Cardiac septum (tissue), 1 donor: ENCODE data around the gene PTGES. TPM values are rescaled to one million over a fixed set of nuclear protein-coding genes. Genes with fewer than 3 reads are reported as not detected.

Experiments
- DNase-seq: peaks from one replicate; pipeline ENCODE4 v3.0.0-alpha.2; 2020; ENCODE audit warnings: low spot score
- intact Hi-C: fragments of 100-400 bp; cut with DNase I; formaldehyde crosslinking; loops from one replicate; pipeline ENCODE4 v1.14.0; 2022
- total RNA-seq: library from RNA; stranded (reverse); fragmentation: NEBNext Ultra II Directional; extraction: Animal tissue kit (Norgen Biotek cat#: 25700); gene quantifications from one replicate; pipeline ENCODE4 v1.2.1, GENCODE V29; 2021
- donor health status: DM: no; HTN: no; CAD: no.

Gene PTGES
- total RNA-seq, 1 donor from 2014 or later = 1.1 TPM

- no peak for DNase-seq
- intact Hi-C loops = no loop called here
Observed at GRCh38 chr9:129701549-129701948, 51.3 kb downstream of the PTGES start.

DNA sequence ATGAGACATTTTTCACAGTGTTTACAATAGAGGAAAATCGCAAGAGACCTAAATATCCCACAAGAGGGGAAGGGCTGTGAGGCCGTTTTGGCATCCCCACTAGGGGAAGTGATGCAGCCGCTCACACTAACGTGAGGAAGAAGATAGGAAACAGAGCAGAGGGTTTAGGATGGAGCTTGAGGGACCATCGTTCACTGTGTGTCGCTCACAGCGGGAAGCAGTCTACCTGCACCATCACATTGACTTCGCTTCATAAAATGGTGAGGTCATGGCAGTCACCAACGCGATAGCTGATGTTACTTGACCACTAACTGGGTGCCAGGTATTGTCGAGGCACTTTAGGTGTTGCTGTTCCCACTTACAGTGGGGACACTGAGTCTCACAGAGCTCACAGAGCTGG lies 51.8 kb downstream of the PTGES start:
- intact Hi-C loops = no loop called here
- no peak for DNase-seq

DNA sequence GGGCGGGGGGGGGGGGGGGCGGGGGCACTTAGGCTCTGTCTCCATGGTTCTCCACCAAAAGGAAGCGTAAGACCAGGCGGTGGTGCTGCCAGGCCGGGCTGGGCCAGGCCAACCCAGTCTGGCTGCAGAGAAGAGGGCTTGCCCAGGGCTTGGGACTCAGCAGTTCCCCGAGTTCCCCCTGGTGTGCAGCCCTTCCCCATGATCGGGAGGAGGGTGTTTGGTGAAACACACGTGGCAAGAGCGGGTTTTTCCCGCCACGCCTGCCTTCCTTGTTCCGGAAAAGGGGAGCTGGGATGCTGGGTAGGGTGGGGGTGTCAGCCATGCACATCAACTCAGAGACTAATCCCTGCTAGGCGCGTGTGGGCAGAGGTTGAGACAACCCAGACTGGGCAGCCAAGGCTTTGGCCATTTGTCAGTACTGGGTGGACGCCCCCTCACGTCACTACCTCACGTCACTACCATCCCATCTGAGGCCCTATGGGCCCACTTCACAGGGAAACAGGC lies 54.5 kb downstream of the PTGES start:
- intact Hi-C loops = no loop called here
- peak; percentile 81 for DNase-seq

DNA sequence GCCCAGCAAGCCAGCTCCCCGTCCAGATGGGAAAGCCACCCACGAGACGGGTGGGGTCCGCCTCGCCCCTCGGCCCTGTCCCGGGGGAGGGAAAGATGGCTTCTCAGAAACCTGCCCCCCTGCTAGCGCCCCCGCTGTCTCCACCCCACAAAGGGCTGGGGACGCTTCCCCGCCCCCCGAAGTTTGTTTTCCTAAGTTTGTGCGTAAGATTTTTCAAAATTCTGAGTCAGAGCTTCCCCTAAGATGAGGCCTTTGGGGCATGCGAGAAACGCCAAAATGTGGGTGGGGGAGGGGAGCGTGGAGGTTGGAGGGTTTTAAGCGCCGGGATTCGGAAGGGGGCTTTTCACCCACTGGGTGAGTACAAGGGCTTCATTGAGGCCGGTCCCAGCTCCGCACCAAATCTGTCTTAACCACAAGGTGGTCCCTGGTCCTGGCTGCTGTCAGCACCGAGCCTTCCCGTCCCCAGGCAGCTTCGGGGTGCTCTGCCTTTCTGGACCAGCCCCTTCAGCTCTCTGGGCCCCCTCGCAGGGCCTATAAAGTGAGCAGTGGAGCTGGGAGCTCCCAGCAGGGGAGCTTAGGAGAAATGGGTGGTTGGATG lies 55.1 kb downstream of the PTGES start:
- DNase-seq = no peak
- intact Hi-C loops = no loop called here

- DNase-seq = no peak
- intact Hi-C loops = no loop called here
Observed at GRCh38 chr9:129696944-129697655, 55.7 kb downstream of the PTGES start.

GRCh38 chr9:129695870-129696269 lies 57.0 kb downstream of the PTGES start:
- intact Hi-C loops = no loop called here
- DNase-seq = no peak

DNA sequence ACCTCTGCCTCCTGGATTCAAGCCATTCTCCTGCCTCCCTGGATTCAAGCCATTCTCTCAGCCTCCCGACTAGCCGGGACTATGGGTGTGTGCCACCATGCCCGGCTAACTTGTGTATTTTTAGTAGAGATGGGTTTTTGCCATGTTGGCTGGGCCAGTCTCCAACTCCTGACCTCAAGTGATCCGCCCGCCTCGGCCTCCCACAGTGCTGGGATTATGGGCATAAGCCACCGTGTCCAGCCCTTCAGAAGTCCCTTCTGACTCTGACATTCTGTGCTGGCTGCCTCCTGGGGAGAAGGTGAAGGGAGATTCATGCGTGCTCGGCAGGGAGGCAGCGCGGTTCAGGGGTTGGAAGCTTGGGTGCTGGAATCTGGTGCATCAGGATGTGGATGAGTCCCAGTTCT lies 58.6 kb downstream of the PTGES start:
- no peak for DNase-seq
- intact Hi-C loops = no loop called here

DNA sequence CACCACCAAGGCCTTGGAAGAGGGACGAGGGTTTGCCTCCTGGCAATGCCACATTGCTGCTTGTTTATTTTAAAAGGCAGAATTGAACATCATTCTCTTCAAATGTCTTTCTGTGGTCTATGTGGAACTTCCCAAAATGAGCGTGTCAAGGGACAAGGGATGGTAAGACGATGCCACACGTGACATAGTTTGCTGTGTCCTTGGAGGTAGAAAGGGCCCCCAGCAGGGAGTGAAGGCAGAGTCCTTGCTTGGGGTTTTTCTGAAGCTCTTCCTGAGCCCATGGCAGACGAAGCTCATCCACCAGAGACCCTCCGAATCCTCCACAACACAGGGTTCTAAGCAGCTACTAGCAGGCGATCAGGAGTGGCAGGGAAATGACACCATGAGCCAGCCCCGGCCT lies 59.1 kb downstream of the PTGES start:
- intact Hi-C loops = no loop called here
- DNase-seq = no peak

DNA sequence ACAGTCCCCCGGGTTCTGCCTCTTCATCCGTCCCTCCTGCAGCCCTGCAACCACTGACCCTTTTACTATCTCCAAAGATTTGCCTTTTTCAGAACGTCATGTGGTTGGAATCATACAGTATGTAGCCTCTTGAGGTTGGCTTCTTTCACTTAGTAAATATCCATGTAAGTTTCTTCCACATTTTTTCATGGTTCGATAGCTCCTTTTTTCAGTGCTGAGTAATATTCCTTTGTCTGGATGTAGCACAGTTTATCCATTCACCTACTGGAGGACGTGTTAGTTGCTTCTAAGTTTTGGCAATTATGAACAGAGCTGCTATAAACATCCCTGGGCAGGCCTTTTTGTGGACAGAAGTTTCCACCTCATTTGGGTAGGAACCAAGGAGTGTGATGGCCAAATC lies 60.3 kb downstream of the PTGES start:
- intact Hi-C loops = no loop called here
- DNase-seq = no peak

Other genes starting within 250 kb of the PTGES start
- 0.22 TPM for gene C9orf50, start 131.9 kb downstream of the PTGES start, total RNA-seq
- 49.5 TPM for gene NTMT1, start 126.9 kb downstream of the PTGES start, total RNA-seq
- 10.2 TPM for gene ASB6, start 110.9 kb downstream of the PTGES start, total RNA-seq
- 4.4 TPM for gene PRRX2, start 87.4 kb downstream of the PTGES start, total RNA-seq
- 10.1 TPM for gene TOR1B, start 50.1 kb upstream of the PTGES start, total RNA-seq
- gene TOR1A, start 71.1 kb upstream of the PTGES start, total RNA-seq = 14.0 TPM
- gene C9orf78, start 82.2 kb upstream of the PTGES start, total RNA-seq = 30.7 TPM
- 16.0 TPM for gene USP20, start 82.4 kb upstream of the PTGES start, total RNA-seq